Astrocyte of the spinal cord (primary cell): ENCODE measurements around the gene IMPG1.

Source experiments
- DNase-seq: peaks from one replicate; pipeline ENCODE4 v3.0.0; 2011; ENCODE audit warnings: low read depth, low spot score
- H3K4me3 ChIP-seq: 2 replicates; pipeline ENCODE4 v1.5.1; 2011; ENCODE audit warnings: low read depth, mild to moderate bottlenecking, low read length, moderate library complexity
- CTCF ChIP-seq: IDR thresholded peaks from 2 replicates; pipeline ENCODE4 v1.5.1; 2012; ENCODE audit warnings: low read depth, mild to moderate bottlenecking, low read length, inconsistent platforms
- in situ Hi-C: cut with HindIII; loops from 2 replicates; pipeline ENCODE4 v1.10.0; 2017; ENCODE audit warnings: low sequenced_read_pairs

IMPG1 gene

GRCh38 chr6:75970093-75970492 is 102.4 kb downstream of the IMPG1 start:
- no peak for TF ChIP-seq CTCF
- no peak overlapping the region for H3K4me3 ChIP-seq

GRCh38 chr6:75968143-75968542 is 104.3 kb downstream of the IMPG1 start:
- TF ChIP-seq CTCF, result no peak
- no peak overlapping the region for H3K4me3 ChIP-seq
- DNase-seq, result no peak
- in situ Hi-C loops, result no loop called here

More at GRCh38 chr6:75970093-75970492, 102.4 kb downstream of the IMPG1 start:
- DNase-seq, result no peak
- in situ Hi-C loops, result no loop called here

- DNase-seq, result no peak
- TF ChIP-seq CTCF, result no peak
- H3K4me3 ChIP-seq, result no peak overlapping the region
- in situ Hi-C loops, result no loop called here
Observed at GRCh38 chr6:75963569-75963968, 108.9 kb downstream of the IMPG1 start.

- H3K4me3 ChIP-seq, result no peak overlapping the region
- no peak for DNase-seq
- in situ Hi-C loops, result no loop called here
- no peak for TF ChIP-seq CTCF
Observed at GRCh38 chr6:75952128-75952527, 120.3 kb downstream of the IMPG1 start.

GRCh38 chr6:75947935-75948334 is 124.5 kb downstream of the IMPG1 start:
- no peak for DNase-seq
- in situ Hi-C loops, result no loop called here
- H3K4me3 ChIP-seq, result no peak overlapping the region
- TF ChIP-seq CTCF, result no peak

GRCh38 chr6:75946146-75946831 is 126.2 kb downstream of the IMPG1 start:
- TF ChIP-seq CTCF, result no peak
- no peak for DNase-seq
- in situ Hi-C loops, result no loop called here
- no peak overlapping the region for H3K4me3 ChIP-seq
